Cardiac fibroblast (primary cell): ENCODE measurements around the gene KRTAP10-9.

Source experiments
- DNase-seq, 2 donors: peaks; one replicate each; pipeline versions ENCODE4 v3.0.0 to v3.0.0-alpha.2; 2010; ENCODE audit warnings: low read depth in 2 of 2
- H3K4me3 ChIP-seq, 2 donors: replicated peaks in 1 of 2; 1 replicate in 1 of 2; 2 replicates in 1 of 2; pipeline ENCODE4 v1.5.1; 2011; ENCODE audit warnings: low read depth in 2 of 2, low read length in 2 of 2, mild to moderate bottlenecking in 2 of 2, moderate library complexity in 1 of 2
- CTCF ChIP-seq: IDR thresholded peaks from one replicate; pipeline ENCODE4 v1.5.1; 2011; ENCODE audit warnings: low read depth, mild to moderate bottlenecking, low read length, inconsistent platforms

KRTAP10-9 gene

GRCh38 chr21:44666401-44667320 is 39.8 kb downstream of the KRTAP10-9 start, which contains the start of gene KRTAP12-2:
TSS of gene KRTAP12-2 (minus strand) at chr21:44666927. CDS start at chr21:44666886, 41 bp downstream.
- no peak within 1 kb of the TSS for H3K4me3 ChIP-seq
- no peak for TF ChIP-seq CTCF
- no peak for DNase-seq

GRCh38 chr21:44667612-44668011 is 40.7 kb downstream of the KRTAP10-9 start:
- TF ChIP-seq CTCF: no peak
- H3K4me3 ChIP-seq: no peak overlapping the region
- DNase-seq: no peak

- TF ChIP-seq CTCF: no peak
- no peak for DNase-seq
- no peak overlapping the region for H3K4me3 ChIP-seq
These were observed 43.9 kb downstream of the KRTAP10-9 start for GRCh38 chr21:44670642-44671432.

GRCh38 chr21:44671911-44672310 is 45.0 kb downstream of the KRTAP10-9 start:
- TF ChIP-seq CTCF: no peak

GRCh38 chr21:44677881-44678280 is 51.0 kb downstream of the KRTAP10-9 start:
- TF ChIP-seq CTCF: no peak
- no peak overlapping the region for H3K4me3 ChIP-seq
- DNase-seq: no peak

More at GRCh38 chr21:44671911-44672310, 45.0 kb downstream of the KRTAP10-9 start:
- no peak for DNase-seq
- H3K4me3 ChIP-seq: no peak overlapping the region
